ENCODE measurements around the gene SPG7.

Gene SPG7

DNA sequence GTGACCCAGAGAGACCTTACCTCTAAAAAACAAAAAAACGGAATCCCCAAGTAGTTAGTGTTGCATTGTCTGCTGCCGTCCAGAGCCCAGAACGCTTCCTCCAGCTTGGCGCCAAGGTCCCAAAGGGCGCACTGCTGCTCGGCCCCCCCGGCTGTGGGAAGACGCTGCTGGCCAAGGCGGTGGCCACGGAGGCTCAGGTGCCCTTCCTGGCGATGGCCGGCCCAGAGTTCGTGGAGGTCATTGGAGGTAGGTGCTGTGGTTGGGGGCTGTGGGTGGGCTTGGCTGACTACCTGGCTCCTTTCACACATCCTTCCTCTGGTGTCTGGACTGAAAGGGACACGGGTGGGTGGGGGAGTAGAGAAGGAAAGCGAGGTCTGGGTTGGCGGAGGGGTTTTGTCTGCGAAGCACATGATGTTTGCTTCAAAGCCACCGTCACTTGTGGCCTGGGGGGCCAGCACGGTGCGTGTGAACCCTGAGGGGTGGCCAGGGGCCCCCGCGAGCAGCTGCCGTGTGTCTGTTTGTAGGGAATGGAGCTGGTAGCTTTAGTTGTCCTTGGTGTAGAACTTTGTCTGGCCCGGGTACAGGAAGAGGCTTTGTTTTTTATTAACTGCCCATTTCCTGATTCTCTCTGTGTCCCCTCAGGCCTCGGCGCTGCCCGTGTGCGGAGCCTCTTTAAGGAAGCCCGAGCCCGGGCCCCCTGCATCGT is 23.8 kb downstream of the SPG7 start:
- no peaks in the 10 kb centered on the region; the same call in 1 of the 2 replicates for H3K36me3 ChIP-seq (ENCODE audit: insufficient read depth, low read length)
- H3K4me1 ChIP-seq (ENCODE audit: insufficient read depth, low read length, poor library complexity, severe bottlenecking): no peaks in the 10 kb centered on the region
- H3K9me2 ChIP-seq (replicated peaks; ENCODE audit: low read depth, low read length): no peaks in the 10 kb centered on the region
- no peaks in the 10 kb centered on the region for H3K27me3 ChIP-seq (ENCODE audit: insufficient read depth, low read length, poor library complexity, severe bottlenecking)
- no peaks in the 10 kb centered on the region for H3K79me2 ChIP-seq (ENCODE audit: insufficient read depth, low read length)
- H3F3A ChIP-seq (ENCODE audit: low read depth): no peaks in the 10 kb centered on the region
- no peak overlapping the region for H3K4me2 ChIP-seq (ENCODE audit: low read depth, low read length, poor library complexity, severe bottlenecking)
- H3K4me3 ChIP-seq (ENCODE audit: low read length, poor library complexity, severe bottlenecking): no peak overlapping the region
- no peak overlapping the region for H2AFZ ChIP-seq (ENCODE audit: low read length)
- H3K9me3 ChIP-seq (ENCODE audit: insufficient read depth, low read depth, low read length): no peaks in the 10 kb centered on the region
- TF ChIP-seq, protein P1, sequence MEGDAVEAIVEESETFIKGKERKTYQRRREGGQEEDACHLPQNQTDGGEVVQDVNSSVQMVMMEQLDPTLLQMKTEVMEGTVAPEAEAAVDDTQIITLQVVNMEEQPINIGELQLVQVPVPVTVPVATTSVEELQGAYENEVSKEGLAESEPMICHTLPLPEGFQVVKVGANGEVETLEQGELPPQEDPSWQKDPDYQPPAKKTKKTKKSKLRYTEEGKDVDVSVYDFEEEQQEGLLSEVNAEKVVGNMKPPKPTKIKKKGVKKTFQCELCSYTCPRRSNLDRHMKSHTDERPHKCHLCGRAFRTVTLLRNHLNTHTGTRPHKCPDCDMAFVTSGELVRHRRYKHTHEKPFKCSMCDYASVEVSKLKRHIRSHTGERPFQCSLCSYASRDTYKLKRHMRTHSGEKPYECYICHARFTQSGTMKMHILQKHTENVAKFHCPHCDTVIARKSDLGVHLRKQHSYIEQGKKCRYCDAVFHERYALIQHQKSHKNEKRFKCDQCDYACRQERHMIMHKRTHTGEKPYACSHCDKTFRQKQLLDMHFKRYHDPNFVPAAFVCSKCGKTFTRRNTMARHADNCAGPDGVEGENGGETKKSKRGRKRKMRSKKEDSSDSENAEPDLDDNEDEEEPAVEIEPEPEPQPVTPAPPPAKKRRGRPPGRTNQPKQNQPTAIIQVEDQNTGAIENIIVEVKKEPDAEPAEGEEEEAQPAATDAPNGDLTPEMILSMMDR (conservative IDR thresholded peaks at IDR 0.05; ENCODE audit: low read length): no peak
- no peak for TF ChIP-seq EZH2phosphoT487 (IDR thresholded peaks at IDR 0.05; ENCODE audit: borderline replicate concordance)
- H4K20me1 ChIP-seq (ENCODE audit: insufficient read depth, low read length, poor library complexity, severe bottlenecking): no peaks in the 10 kb centered on the region
- no peak overlapping the region for H3K9ac ChIP-seq (ENCODE audit: low read depth, low read length, poor library complexity, severe bottlenecking)

DNA sequence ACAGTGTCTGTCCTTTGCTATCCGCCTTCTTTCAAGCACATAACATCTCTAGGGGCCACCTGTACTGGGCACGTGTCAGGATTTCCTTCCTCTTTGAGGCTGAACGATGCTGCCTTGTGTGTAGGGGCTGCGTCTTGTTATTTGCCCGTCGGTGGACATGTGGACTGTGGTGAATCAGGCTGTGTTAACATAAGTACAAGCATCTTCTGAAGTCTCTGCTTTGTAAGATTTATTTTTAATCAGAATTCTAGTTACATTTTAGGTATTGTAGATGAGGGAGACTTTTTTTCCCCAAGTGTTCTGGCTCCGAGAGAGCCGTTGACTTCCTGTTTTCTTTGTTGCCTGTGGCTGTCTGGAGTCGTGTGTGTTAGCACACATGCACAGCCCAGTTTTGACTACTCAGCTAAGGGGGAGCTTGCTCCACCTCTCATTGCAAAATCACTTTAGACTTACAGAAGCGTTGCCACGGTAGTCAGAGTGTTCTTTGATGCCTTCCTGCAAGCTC is 26.1 kb downstream of the SPG7 start:
- no peak overlapping the region for H2AFZ ChIP-seq (ENCODE audit: low read length)
- no peak overlapping the region for H3K9ac ChIP-seq (ENCODE audit: low read depth, low read length, poor library complexity, severe bottlenecking)
- no peaks in the 10 kb centered on the region for H3K4me1 ChIP-seq (ENCODE audit: insufficient read depth, low read length, poor library complexity, severe bottlenecking)
- no peaks in the 10 kb centered on the region for H3K79me2 ChIP-seq (ENCODE audit: insufficient read depth, low read length)
- H3K27me3 ChIP-seq (ENCODE audit: insufficient read depth, low read length, poor library complexity, severe bottlenecking): no peaks in the 10 kb centered on the region
- H3K4me3 ChIP-seq (ENCODE audit: low read length, poor library complexity, severe bottlenecking): no peak overlapping the region
- H4K20me1 ChIP-seq (ENCODE audit: insufficient read depth, low read length, poor library complexity, severe bottlenecking): no peaks in the 10 kb centered on the region
- no peak for TF ChIP-seq EZH2phosphoT487 (IDR thresholded peaks at IDR 0.05; ENCODE audit: borderline replicate concordance)
- TF ChIP-seq, protein P1 (conservative IDR thresholded peaks at IDR 0.05; ENCODE audit: low read length): no peak
- no peaks in the 10 kb centered on the region for H3F3A ChIP-seq (ENCODE audit: low read depth)
- no peaks in the 10 kb centered on the region for H3K9me2 ChIP-seq (replicated peaks; ENCODE audit: low read depth, low read length)
- no peaks in the 10 kb centered on the region; the same call in 1 of the 2 replicates for H3K36me3 ChIP-seq (ENCODE audit: insufficient read depth, low read length)
- no peaks in the 10 kb centered on the region for H3K9me3 ChIP-seq (ENCODE audit: insufficient read depth, low read depth, low read length)
- no peak overlapping the region for H3K4me2 ChIP-seq (ENCODE audit: low read depth, low read length, poor library complexity, severe bottlenecking)

DNA sequence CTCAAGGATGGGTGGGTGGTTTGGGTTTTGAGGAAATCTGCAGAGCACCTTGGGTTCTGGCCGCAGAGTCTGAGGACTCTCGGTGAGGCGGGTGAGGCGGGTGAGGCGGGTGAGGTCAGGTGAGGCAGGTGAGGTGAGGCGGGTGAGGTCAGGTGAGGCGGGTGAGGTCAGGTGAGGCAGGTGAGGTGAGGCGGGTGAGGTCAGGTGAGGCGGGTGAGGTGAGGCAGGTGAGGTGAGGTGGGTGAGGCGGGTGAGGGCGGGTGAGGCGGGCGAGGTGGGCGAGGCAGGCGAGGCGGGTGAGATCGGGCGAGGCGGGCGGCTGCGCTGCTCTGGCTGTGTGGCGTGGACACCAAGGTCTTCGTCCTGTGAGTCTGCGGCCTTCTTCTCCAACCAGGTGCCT is 28.2 kb downstream of the SPG7 start:
- Histone ChIP-seq H2AFZ (ENCODE audit: low read length) (no peak overlapping the region), H3K4me1 (ENCODE audit: insufficient read depth, low read length, poor library complexity, severe bottlenecking) (no peaks in the 10 kb centered on the region), H3K4me3 (ENCODE audit: low read length, poor library complexity, severe bottlenecking) (no peak overlapping the region), H3K9me2 (replicated peaks; ENCODE audit: low read depth, low read length) (no peaks in the 10 kb centered on the region), H3K9me3 (ENCODE audit: insufficient read depth, low read depth, low read length) (no peaks in the 10 kb centered on the region), H4K20me1 (ENCODE audit: insufficient read depth, low read length, poor library complexity, severe bottlenecking) (no peaks in the 10 kb centered on the region), H3K9ac (ENCODE audit: low read depth, low read length, poor library complexity, severe bottlenecking) (no peak overlapping the region), H3K36me3 (ENCODE audit: insufficient read depth, low read length) (no peaks in the 10 kb centered on the region), H3K4me2 (ENCODE audit: low read depth, low read length, poor library complexity, severe bottlenecking) (no peak overlapping the region), H3K27me3 (ENCODE audit: insufficient read depth, low read length, poor library complexity, severe bottlenecking) (no peaks in the 10 kb centered on the region), H3F3A (ENCODE audit: low read depth) (no peaks in the 10 kb centered on the region), H3K79me2 (ENCODE audit: insufficient read depth, low read length) (no peaks in the 10 kb centered on the region)
- no peak for TF ChIP-seq EZH2phosphoT487 (IDR thresholded peaks at IDR 0.05; ENCODE audit: borderline replicate concordance)
- TF ChIP-seq, protein P1 (conservative IDR thresholded peaks at IDR 0.05; ENCODE audit: low read length): no peak
